Measurements from ENCODE around the gene WFS1.

GRCh38 chr4:6271206-6271605 lies 1.6 kb downstream of the WFS1 start:
- no peak for TF ChIP-seq CTCF (conservative IDR thresholded peaks at IDR 0.05 in 1 of 2, IDR thresholded peaks at IDR 0.05 in 1 of 2; ENCODE audit: low read depth in 1 of 2, low read length in 2 of 2)
- TF ChIP-seq EZH2 (IDR thresholded peaks at IDR 0.05; ENCODE audit: low read length, missing control alignments): no peak

All from fibroblast of lung (primary cell).